Upper lobe of left lung (tissue), 4 donors: ENCODE data around the gene KLK5.

Experiments used
- CTCF ChIP-seq, 6 experiments: fragments of 450-650 bp in 4 of 6; fragments of 200-600 bp in 2 of 6; sonication (generic) in 2 of 6; IDR thresholded peaks; one replicate each; pipeline ENCODE4 v1.5.1; 2016 to 2019; ENCODE audit warnings: antibody characterized with exemption in 6 of 6
- POLR2A ChIP-seq, 4 donors: fragments of 450-650 bp; IDR thresholded peaks; one replicate each; pipeline ENCODE4 v1.5.1; 2016 to 2017; ENCODE audit warnings: antibody characterized with exemption in 4 of 4, mild to moderate bottlenecking in 2 of 4

- no peak for TF ChIP-seq POLR2A (IDR thresholded peaks at IDR 0.05)
- TF ChIP-seq CTCF (IDR thresholded peaks at IDR 0.05), result no peak
Measured at GRCh38 chr19:50925734-50926133, 27.1 kb downstream of the KLK5 start.
